ENCODE measurements around the gene TTC1. TPM values are rescaled to one million over a fixed set of nuclear protein-coding genes. Genes with fewer than 3 reads are reported as not detected.
A peak's percentile ranks its signal among the peaks of the same experiment; 100 is the strongest.
"Not testable (repeated sequence)": the region's sequence is repeated elsewhere in the genome, so short reads cannot be mapped to it uniquely, and the experiment has no call there.

Gene TTC1, protein sequence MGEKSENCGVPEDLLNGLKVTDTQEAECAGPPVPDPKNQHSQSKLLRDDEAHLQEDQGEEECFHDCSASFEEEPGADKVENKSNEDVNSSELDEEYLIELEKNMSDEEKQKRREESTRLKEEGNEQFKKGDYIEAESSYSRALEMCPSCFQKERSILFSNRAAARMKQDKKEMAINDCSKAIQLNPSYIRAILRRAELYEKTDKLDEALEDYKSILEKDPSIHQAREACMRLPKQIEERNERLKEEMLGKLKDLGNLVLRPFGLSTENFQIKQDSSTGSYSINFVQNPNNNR
- total RNA-seq, result 10 to 100 TPM; 53.6 to 54.3 TPM

DNA sequence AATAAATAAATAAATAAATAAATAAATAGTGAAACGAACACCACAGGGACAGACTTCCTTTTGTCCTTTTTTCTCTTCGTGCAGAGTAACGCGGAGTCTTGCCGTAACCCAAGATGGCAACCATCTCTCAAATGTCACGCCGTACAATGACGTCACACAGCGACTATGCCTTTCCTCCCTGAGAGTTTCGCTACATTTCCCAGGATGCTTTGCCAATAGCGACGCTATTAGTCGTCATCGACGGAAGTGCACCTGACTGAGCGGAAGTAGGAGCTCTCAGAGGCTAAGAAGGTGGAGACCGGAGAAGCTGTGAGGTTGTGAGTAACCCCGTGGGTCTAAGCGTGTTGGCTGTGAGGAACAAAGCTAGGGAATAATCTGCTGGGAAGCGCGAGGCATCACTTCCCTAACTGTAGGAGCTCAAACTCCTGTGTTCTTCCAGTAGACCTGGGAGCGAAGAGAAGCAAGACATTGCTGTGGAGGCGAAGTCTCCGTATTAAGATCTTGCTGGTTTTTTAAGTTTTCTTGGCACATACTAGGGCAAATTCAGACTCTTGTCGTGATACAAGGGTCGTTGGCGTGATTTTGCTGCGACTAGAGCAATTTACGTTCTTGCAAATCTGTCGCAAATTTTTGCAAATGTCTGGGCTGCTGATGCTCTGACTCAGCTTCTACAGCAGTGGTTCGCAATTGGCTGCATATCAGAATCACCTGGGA lies at the start of gene TTC1:
Gene TTC1, plus strand, starts transcription at position 263 of the 714 bp plus-strand sequence. CDS start 1,390 bp downstream, outside the sequence.
- intact Hi-C loops (cut with micrococcal nuclease), result loop anchor here (1.0 to 2.0 kb wide), 3 partner anchors 110 to 800 kb away; partner anchors contain the start of genes PWWP2A and RNF145
- ChIA-PET POLR2A (interaction anchor here (1.0 kb wide), 2 partner anchors 12 to 22 kb away, joined by 3 read pairs; no protein-coding TSS in a partner anchor), CTCF (interaction anchor here (0.9 to 5.1 kb wide), 5 partner anchors 12 to 565 kb away, joined by 3 to 65 read pairs (median 4); no protein-coding TSS in a partner anchor)
- no peaks in the 10 kb centered on the region for H3K9me3 Mint-ChIP-seq
- H3K27me3 Mint-ChIP-seq, result no peaks in the 10 kb centered on the region
- peak within 1 kb of the TSS; percentile 95 for H3K27ac Mint-ChIP-seq
- H3K36me3 Mint-ChIP-seq, result peaks cover 12% of the 10 kb centered on the region
- peak within 1 kb of the TSS; percentile 99 for H3K4me3 Mint-ChIP-seq
- peaks cover 22% of the 10 kb centered on the region for H3K4me1 Mint-ChIP-seq (ENCODE audit: low read depth)
- DNase-seq, result peak; percentile 94

GRCh38 chr5:159961176-159962160 lies 47.5 kb upstream of the TTC1 start:
- no peak for DNase-seq
- no peak overlapping the region for H3K4me3 Mint-ChIP-seq
- H3K27ac Mint-ChIP-seq, result no peak overlapping the region
- CTCF ChIA-PET, result no interaction called here
- peaks cover 16% of the 10 kb centered on the region for H3K27me3 Mint-ChIP-seq
- H3K9me3 Mint-ChIP-seq, result no peaks in the 10 kb centered on the region
- H3K4me1 Mint-ChIP-seq (ENCODE audit: low read depth), result no peaks in the 10 kb centered on the region
- intact Hi-C loops (cut with micrococcal nuclease), result no loop called here
- no peaks in the 10 kb centered on the region for H3K36me3 Mint-ChIP-seq
- POLR2A ChIA-PET, result no interaction called here

- intact Hi-C loops (cut with micrococcal nuclease), result no loop called here
- Mint-ChIP-seq H3K4me1 (ENCODE audit: low read depth) (no peaks in the 10 kb centered on the region), H3K27me3 (peaks cover 20% of the 10 kb centered on the region), H3K36me3 (no peaks in the 10 kb centered on the region), H3K27ac (no peak overlapping the region), H3K4me3 (no peak overlapping the region), H3K9me3 (no peaks in the 10 kb centered on the region)
- ChIA-PET CTCF (interaction anchor here (0.5 to 1.2 kb wide), 2 partner anchors 25 to 28 kb away, joined by 3 to 5 read pairs; no protein-coding TSS in a partner anchor), POLR2A (no interaction called here)
- DNase-seq, result no peak
These were observed 46.7 kb upstream of the TTC1 start for GRCh38 chr5:159962214-159962613.

- Mint-ChIP-seq H3K36me3 (no peaks in the 10 kb centered on the region), H3K27ac (no peak overlapping the region), H3K27me3 (peaks cover 29% of the 10 kb centered on the region), H3K9me3 (no peaks in the 10 kb centered on the region), H3K4me3 (no peak overlapping the region), H3K4me1 (ENCODE audit: low read depth) (no peaks in the 10 kb centered on the region)
- ChIA-PET POLR2A (interaction anchor here (0.6 kb wide), 1 partner anchor 46 kb away, joined by 3 read pairs; no protein-coding TSS in a partner anchor), CTCF (interaction anchor here (0.8 kb wide), 1 partner anchor 519 kb away, joined by 4 read pairs; no protein-coding TSS in a partner anchor)
- intact Hi-C loops (cut with micrococcal nuclease), result no loop called here
- DNase-seq, result no peak
These were observed 45.0 kb upstream of the TTC1 start for GRCh38 chr5:159963935-159964334.

DNA sequence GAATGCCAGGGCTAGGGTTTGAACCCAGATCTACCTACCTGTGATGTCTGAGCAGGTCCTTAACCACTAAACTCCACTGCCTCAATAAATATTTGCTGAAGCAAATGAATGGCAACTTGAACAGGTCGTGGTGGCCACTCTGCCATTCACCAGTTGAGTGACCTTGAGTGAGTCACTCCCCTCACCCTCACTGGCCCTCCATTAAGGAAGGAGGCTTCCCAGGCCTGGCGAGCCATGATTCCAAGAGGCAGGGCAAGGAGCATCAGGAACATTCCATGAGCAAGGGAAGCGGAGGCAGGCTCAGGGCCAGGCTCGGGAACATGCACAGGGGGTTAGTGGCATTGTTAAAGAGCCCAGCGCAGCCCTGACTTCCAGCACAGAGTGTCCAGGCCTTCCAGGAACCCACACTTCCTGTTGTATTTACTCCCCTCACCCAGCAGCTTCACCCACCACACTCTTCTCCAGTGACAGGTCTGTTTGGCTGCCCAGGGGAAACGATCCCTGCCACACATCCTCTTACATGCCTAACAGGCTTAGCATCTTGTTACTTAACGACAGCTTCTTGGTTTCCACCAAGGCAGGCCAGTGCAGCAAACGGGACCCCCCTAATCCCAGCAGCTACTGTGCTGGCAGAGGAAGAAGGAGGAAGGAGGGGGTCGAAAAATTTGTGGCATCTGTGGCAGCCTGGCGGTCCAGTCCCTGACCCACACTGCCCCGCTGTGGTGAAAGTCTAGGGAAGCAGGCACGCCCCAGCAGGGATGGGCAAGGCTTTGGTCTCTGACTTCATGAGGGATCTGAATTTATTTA lies 43.7 kb upstream of the TTC1 start:
- Mint-ChIP-seq H3K36me3 (no peaks in the 10 kb centered on the region), H3K9me3 (no peaks in the 10 kb centered on the region), H3K4me1 (ENCODE audit: low read depth) (no peaks in the 10 kb centered on the region), H3K4me3 (no peak overlapping the region), H3K27ac (no peak overlapping the region), H3K27me3 (peaks cover 34% of the 10 kb centered on the region)
- intact Hi-C loops (cut with micrococcal nuclease), result loop anchor here (1.0 kb wide), 1 partner anchor 521 kb away; no protein-coding TSS in a partner anchor
- ChIA-PET POLR2A (no interaction called here), CTCF (interaction anchor here (0.6 to 0.7 kb wide), 2 partner anchors 12 to 35 kb away, joined by 3 to 4 read pairs; no protein-coding TSS in a partner anchor)
- peak; percentile 50 for DNase-seq

GRCh38 chr5:159965838-159966128 lies 43.2 kb upstream of the TTC1 start:
- POLR2A ChIA-PET; H3K4me3 Mint-ChIP-seq; H3K9me3 Mint-ChIP-seq; DNase-seq; H3K4me1 Mint-ChIP-seq (ENCODE audit: low read depth); H3K27ac Mint-ChIP-seq; H3K36me3 Mint-ChIP-seq: not testable (repeated sequence)
- intact Hi-C loops (cut with micrococcal nuclease), result loop anchor here (1.0 kb wide), 1 partner anchor 521 kb away; no protein-coding TSS in a partner anchor
- CTCF ChIA-PET, result interaction anchor here (0.7 kb wide), 1 partner anchor 11 kb away, joined by 3 read pairs; no protein-coding TSS in a partner anchor
- H3K27me3 Mint-ChIP-seq, result peaks cover 38% of the 10 kb centered on the region

DNA sequence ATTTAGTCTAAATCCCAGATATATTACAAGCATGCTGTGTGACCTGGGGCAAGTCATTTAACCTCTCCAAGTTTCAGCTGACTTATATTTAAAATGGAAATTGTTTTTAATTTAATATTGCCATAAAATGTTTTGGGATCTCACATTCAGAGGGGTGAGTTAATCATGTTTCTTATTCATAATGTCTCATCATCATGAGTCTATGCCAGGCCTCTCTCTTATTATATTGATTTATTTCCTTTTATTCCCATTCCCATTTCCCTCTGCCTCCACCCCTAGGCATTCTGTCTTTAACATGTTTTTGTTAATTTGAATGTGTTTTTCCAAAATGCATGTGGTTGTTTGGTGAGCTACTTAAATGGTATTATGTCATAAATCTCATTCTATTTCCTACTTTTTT lies 39.0 kb upstream of the TTC1 start:
- no peak for DNase-seq
- peaks cover 12% of the 10 kb centered on the region for H3K4me1 Mint-ChIP-seq (ENCODE audit: low read depth)
- no peak overlapping the region for H3K27ac Mint-ChIP-seq
- ChIA-PET POLR2A (no interaction called here), CTCF (interaction anchor here (1.0 to 1.7 kb wide), 2 partner anchors 17 to 18 kb away, joined by 3 to 5 read pairs; no protein-coding TSS in a partner anchor)
- peaks cover 60% of the 10 kb centered on the region for H3K27me3 Mint-ChIP-seq
- no peaks in the 10 kb centered on the region for H3K36me3 Mint-ChIP-seq
- intact Hi-C loops (cut with micrococcal nuclease), result no loop called here
- no peak overlapping the region for H3K4me3 Mint-ChIP-seq
- H3K9me3 Mint-ChIP-seq, result no peaks in the 10 kb centered on the region

GRCh38 chr5:159971038-159971437 lies 37.9 kb upstream of the TTC1 start:
- ChIA-PET POLR2A (no interaction called here), CTCF (interaction anchor here (1.7 kb wide), 1 partner anchor 16 kb away, joined by 5 read pairs; no protein-coding TSS in a partner anchor)
- no peak for DNase-seq
- H3K27me3 Mint-ChIP-seq, result peaks cover 52% of the 10 kb centered on the region
- peak overlapping the region; percentile 23 for H3K4me3 Mint-ChIP-seq
- intact Hi-C loops (cut with micrococcal nuclease), result no loop called here
- H3K4me1 Mint-ChIP-seq (ENCODE audit: low read depth), result peaks cover 12% of the 10 kb centered on the region
- no peak overlapping the region for H3K27ac Mint-ChIP-seq
- no peaks in the 10 kb centered on the region for H3K36me3 Mint-ChIP-seq
- no peaks in the 10 kb centered on the region for H3K9me3 Mint-ChIP-seq

GRCh38 chr5:159971514-159971913 lies 37.4 kb upstream of the TTC1 start:
- POLR2A ChIA-PET, result no interaction called here
- H3K27ac Mint-ChIP-seq, result no peak overlapping the region
- CTCF ChIA-PET, result interaction anchor here (0.7 to 1.7 kb wide), 2 partner anchors 16 to 457 kb away, joined by 3 to 5 read pairs; no protein-coding TSS in a partner anchor
- H3K4me3 Mint-ChIP-seq, result peak overlapping the region; percentile 23
- intact Hi-C loops (cut with micrococcal nuclease), result no loop called here
- H3K27me3 Mint-ChIP-seq, result peaks cover 48% of the 10 kb centered on the region
- H3K4me1 Mint-ChIP-seq (ENCODE audit: low read depth), result peaks cover 12% of the 10 kb centered on the region
- H3K9me3 Mint-ChIP-seq, result no peaks in the 10 kb centered on the region
- no peaks in the 10 kb centered on the region for H3K36me3 Mint-ChIP-seq
- DNase-seq, result no peak

- peak; percentile 15 for DNase-seq
- H3K27me3 Mint-ChIP-seq, result peaks cover 45% of the 10 kb centered on the region
- H3K4me1 Mint-ChIP-seq (ENCODE audit: low read depth), result peaks cover 12% of the 10 kb centered on the region
- no peak overlapping the region for H3K4me3 Mint-ChIP-seq
- intact Hi-C loops (cut with micrococcal nuclease), result no loop called here
- no peaks in the 10 kb centered on the region for H3K36me3 Mint-ChIP-seq
- no peak overlapping the region for H3K27ac Mint-ChIP-seq
- CTCF ChIA-PET, result interaction anchor here (0.7 kb wide), 1 partner anchor 457 kb away, joined by 3 read pairs; no protein-coding TSS in a partner anchor
- no peaks in the 10 kb centered on the region for H3K9me3 Mint-ChIP-seq
- POLR2A ChIA-PET, result no interaction called here
These were observed 36.9 kb upstream of the TTC1 start for GRCh38 chr5:159971931-159972461.
